IgD-negative memory B cell (primary cell): Measurements from ENCODE around the gene SLC43A2. TPM values are rescaled to one million over a fixed set of nuclear protein-coding genes. Genes with fewer than 3 reads are reported as not detected.
A peak's percentile ranks its signal among the peaks of the same experiment; 100 is the strongest.

Source experiments
- H3K27ac Mint-ChIP-seq, 3 donors: one replicate each; pipeline ENCODE4 v1.8.0; 2020 to 2022; ENCODE audit warnings: mild to moderate bottlenecking in 3 of 3, mixed read lengths in 3 of 3, moderate library complexity in 1 of 3
- H3K27me3 Mint-ChIP-seq: one replicate; pipeline ENCODE4 v1.8.0; 2021; ENCODE audit warnings: mixed read lengths
- H3K36me3 Mint-ChIP-seq: one replicate; pipeline ENCODE4 v1.8.0; 2020; ENCODE audit warnings: mild to moderate bottlenecking, mixed read lengths
- H3K4me1 Mint-ChIP-seq, 3 donors: one replicate each; pipeline ENCODE4 v1.8.0; 2020 to 2022; ENCODE audit warnings: mixed read lengths in 3 of 3, mild to moderate bottlenecking in 1 of 3
- H3K4me3 Mint-ChIP-seq, 4 donors: one replicate each; pipeline ENCODE4 v1.8.0; 2020 to 2022; ENCODE audit warnings: mild to moderate bottlenecking in 4 of 4, mixed read lengths in 4 of 4, moderate library complexity in 3 of 4
- H3K9me3 Mint-ChIP-seq, 3 donors: one replicate each; pipeline ENCODE4 v1.8.0; 2020 to 2021; ENCODE audit warnings: mixed read lengths in 3 of 3, mild to moderate bottlenecking in 1 of 3
- polyA plus RNA-seq: library from polyadenylated mRNA; unstranded; fragments of 300-500 nt; fragmentation: Illumina TruSeq; gene quantifications from one replicate; pipeline ENCODE4 v1.2.3, GENCODE V29; 2021

SLC43A2 gene
- polyA plus RNA-seq, 1 donor from 2014 or later = 27.3 TPM

DNA sequence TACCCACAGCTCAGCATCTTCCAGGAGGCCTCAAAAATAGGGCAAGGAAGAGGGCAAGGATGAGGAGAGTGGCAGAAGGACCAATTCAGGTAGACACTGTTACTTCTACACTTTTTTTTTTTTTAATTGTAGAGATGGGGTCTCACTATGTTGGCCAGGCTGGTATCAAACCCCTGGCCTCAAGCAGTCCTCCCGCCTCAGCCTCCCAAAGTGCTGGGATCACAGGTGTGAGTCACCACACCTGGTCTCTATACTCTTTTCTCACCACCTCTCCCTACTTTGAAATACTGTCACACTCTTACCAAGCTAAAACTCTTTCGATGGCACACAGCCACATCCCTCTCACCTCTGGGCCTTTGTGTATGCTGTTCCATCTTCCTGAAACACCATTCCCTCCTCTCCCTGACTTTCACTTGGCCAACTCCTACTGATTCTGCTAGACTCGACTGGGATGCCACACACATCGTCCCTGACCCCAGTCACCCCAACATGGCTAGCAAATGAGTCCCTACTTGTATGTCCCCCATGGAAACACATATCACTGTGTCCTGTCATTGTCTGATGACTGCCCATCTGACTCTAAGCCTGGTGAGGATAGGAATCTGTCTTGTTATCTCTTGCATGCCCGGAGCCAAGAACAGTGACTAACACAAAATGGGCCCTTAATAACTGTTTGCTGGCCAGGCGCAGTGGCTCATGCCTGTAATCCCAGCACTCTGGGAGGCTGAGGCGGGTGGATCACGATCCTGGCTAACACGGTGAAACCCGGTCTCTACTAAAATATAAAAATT is 7.2 kb upstream of the SLC43A2 start:
- Mint-ChIP-seq H3K27me3 (peaks cover 2% of the 10 kb centered on the region), H3K9me3 (no peaks in the 10 kb centered on the region), H3K4me3 (peak overlapping the region in 1 of 4 donors; percentile 5), H3K4me1 (peaks cover 7 to 21% (median 11%) of the 10 kb centered on the region in 3 donors), H3K27ac (peak overlapping the region in 1 of 3 donors; percentile 41), H3K36me3 (peaks cover 2% of the 10 kb centered on the region)

DNA sequence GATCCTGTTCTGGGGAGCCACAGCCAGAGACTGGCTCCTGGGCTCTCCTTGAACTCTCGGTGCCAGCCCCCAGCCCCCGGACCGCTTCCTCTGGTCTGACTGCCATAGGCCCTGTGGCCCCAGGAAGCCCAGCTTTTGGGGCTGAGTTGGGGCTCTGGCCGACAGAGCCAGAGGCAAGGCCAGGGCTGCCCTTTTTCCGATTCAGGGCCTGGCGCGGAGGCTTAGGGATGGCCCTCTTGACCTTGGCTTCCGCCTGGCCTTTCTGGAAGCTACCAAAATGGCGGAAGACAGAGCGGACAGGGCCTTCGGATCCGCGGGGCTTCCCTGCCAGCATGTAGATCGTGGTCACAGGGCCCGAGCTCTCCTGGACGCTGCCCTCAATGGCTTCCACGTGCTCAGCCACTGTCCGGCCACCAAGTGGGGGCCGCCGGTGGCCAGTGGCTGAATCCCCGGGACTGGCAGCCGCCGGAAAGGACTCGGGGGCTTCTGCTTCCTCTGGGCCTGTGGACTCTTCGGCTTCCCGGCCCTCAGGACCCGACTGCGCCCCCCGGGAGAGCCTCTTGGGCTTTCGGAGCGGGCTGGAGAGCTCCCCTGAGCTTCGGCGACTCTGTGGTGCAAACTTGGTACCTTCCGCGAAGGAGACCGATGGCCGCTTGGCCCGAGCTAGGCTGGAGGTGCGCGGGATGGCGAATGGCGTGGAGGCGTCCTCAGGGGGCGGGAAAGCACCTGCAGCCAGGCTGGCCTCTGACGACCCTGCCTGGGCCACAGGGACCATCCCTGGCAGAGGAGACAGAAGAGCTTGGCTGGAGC is 6.4 kb upstream of the SLC43A2 start:
- Mint-ChIP-seq H3K36me3 (peaks cover 2% of the 10 kb centered on the region), H3K9me3 (no peaks in the 10 kb centered on the region), H3K27ac (no peak overlapping the region), H3K27me3 (peaks cover 2% of the 10 kb centered on the region), H3K4me3 (no peak overlapping the region), H3K4me1 (peaks cover 11 to 28% (median 16%) of the 10 kb centered on the region in 3 donors)

DNA sequence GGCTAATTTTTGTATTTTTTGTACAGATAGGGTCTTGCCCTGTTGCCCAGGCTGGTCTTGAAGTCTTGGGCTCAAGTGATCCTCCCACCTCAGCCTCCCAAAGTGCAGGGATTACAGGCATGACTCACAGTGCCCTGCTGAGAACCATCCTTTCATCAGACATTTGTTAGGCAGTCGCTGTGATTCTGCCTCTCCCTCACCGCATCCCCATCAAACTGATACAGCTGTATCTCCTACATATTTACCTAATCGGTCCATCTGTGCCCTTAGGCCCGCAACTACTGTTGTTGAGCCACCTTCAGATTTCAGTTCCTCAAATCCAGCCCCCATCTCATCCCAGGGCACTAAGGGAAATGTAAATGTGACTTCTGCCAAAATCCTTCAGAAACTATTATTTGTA is 2.0 kb upstream of the SLC43A2 start:
- H3K4me3 Mint-ChIP-seq = peak overlapping the region; percentile 79 to 95 (median 89)
- peak overlapping the region in 2 of 3 donors; percentile 82 to 93 for H3K27ac Mint-ChIP-seq
- H3K4me1 Mint-ChIP-seq = peaks cover 30 to 36% (median 34%) of the 10 kb centered on the region in 3 donors
- no peaks in the 10 kb centered on the region for H3K9me3 Mint-ChIP-seq
- peaks cover 3% of the 10 kb centered on the region for H3K36me3 Mint-ChIP-seq
- H3K27me3 Mint-ChIP-seq = peaks cover 2% of the 10 kb centered on the region

DNA sequence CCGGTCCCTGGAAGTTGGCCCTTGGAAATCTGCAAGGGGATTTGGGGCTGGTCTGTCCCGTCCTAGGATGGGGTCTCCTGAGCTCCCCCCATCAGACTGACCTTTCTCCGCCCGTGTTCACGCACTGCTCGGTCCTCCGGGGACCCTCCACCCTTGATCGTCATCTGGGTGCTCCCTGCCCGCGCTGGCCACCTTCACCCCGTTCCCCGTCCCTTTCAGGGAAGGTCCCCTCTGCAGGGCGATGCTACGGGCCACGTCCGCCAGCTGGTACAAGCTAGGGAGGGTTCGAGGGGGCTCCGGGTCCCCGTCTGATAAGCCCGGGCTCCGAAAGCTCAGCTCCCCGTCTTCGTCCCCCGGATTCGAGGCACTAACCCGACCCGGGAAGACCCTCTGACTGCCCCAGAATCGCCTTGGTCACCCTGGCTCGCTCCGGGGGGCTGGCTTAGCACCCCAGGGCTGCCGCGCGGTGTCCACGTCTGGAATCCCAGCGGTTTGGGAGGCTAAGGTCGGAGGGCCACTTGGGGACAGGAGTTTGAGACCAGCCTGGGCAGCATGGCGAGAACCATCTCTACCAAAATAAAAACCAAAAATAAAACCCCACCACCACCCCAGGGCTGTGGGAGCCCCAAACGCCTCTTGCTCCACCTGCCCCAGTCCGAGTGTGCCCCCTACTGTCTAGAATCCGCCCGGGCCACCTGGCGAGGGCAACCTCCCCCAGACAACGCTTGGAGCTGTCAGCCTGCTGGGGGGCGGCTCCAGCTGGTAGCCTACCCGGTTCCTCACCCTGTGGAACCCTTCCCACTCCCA is 1.1 kb upstream of the SLC43A2 start:
- Mint-ChIP-seq H3K9me3 (no peaks in the 10 kb centered on the region), H3K27ac (peak overlapping the region; percentile 16 to 93 (median 82)), H3K36me3 (peaks cover 3% of the 10 kb centered on the region), H3K4me1 (peaks cover 37 to 39% (median 37%) of the 10 kb centered on the region in 3 donors), H3K27me3 (peaks cover 2% of the 10 kb centered on the region), H3K4me3 (peak overlapping the region; percentile 79 to 95 (median 89))

DNA sequence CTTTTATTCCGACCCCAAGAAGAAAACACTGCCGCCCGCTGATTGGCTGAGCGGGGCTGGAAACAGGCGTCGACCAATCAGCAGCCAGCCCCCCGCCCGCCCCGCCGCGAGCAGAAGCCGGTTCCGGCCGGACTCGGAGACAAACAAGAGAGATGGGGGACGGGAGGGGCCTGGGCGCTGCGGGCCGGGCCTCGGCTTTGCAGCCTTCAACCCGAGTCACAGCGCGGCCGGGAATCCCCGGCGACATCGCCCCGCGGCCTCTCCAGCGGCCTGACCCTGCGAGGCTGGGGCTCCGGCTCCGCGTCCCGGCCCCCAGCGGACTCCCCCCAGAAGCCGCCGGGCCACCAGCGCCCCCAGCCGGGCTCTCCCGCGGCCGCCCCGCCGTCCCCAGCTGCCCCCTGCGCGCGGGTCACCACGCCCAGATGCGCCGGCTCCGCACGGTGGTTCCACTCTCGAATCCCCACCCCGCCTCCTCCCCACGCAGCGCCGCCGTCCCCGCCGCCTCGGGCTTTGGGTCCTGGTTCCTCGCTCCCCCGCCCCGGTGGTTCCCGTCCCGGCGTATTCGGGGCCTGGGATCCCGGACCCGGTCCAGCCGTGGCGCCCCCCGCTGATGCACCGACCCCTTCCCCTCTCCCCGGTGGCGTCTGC is 346 bp upstream of the SLC43A2 start:
- Mint-ChIP-seq H3K4me1 (peaks cover 37 to 39% (median 37%) of the 10 kb centered on the region in 3 donors), H3K36me3 (peaks cover 3% of the 10 kb centered on the region), H3K27ac (peak overlapping the region; percentile 95 to 100 (median 96)), H3K9me3 (no peaks in the 10 kb centered on the region), H3K4me3 (peak overlapping the region; percentile 95 to 100 (median 98)), H3K27me3 (peaks cover 2% of the 10 kb centered on the region)

DNA sequence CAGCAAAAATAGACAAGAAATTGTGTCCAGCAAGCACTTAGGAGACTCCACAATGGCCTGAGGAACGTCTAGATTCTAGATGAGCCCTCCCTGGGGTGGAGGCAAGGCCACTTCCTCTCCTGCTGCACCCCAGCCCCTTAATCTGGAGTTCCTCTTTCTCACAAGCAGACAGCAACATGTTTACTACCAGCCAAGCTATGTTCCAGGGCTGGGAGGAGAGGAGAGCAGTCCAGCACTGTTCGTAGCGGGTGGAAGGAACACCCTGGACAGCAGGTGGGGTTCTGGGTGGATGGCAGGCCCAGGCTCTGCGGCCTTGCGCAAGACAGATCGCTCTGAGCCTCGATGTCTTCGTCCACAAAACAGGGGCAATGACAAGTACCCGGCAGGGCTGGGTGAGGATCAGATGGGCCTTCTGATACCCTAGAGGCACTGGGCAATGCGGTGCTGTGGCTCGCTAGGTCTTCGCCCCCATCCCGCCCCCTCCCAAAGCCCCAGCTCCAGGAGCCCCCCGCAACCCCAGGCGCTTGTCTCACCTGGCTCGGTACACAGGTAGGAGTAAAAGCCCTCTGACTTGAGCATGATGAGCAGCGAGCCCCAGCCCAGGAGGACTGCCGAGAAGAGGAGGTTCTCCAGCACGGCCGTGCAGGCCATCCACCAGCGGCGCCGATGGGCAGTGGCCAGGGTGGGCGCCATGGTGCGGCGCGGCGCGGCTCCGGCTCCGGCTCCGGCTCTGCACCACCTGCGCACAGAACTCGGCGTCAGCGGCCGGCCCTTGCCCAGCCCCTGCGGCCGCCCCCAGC is 1.3 kb downstream of the SLC43A2 start:
- peak overlapping the region; percentile 95 to 97 (median 96) for H3K27ac Mint-ChIP-seq
- H3K9me3 Mint-ChIP-seq = no peaks in the 10 kb centered on the region
- H3K36me3 Mint-ChIP-seq = peaks cover 3% of the 10 kb centered on the region
- H3K4me3 Mint-ChIP-seq = peak overlapping the region; percentile 93 to 99 (median 96)
- peaks cover 37 to 39% (median 37%) of the 10 kb centered on the region in 3 donors for H3K4me1 Mint-ChIP-seq
- peaks cover 2% of the 10 kb centered on the region for H3K27me3 Mint-ChIP-seq

DNA sequence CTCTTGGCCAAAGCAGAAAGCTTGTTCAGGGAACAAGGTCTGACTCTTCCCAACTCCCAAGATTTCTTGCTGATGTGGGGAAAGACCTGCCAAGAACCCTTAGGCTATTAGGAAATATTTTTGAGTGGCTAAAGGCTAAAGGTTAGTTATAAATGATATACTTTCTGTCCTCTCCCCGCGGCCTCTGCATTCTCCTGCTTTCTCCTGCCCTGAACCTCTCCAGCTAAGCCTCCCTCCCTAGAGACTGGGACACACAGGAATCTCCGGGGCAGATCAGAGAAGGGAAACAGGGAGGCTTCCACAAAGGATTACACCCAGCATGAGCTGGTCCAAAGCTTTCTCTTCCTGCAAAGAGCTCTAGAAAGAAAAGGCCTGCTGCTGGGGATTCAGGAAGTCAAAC is 2.3 kb downstream of the SLC43A2 start:
- Mint-ChIP-seq H3K4me1 (peaks cover 28 to 33% (median 31%) of the 10 kb centered on the region in 3 donors), H3K36me3 (peaks cover 1% of the 10 kb centered on the region), H3K4me3 (peak overlapping the region; percentile 93 to 99 (median 96)), H3K27me3 (no peaks in the 10 kb centered on the region), H3K27ac (peak overlapping the region; percentile 95 to 97 (median 96)), H3K9me3 (no peaks in the 10 kb centered on the region)

DNA sequence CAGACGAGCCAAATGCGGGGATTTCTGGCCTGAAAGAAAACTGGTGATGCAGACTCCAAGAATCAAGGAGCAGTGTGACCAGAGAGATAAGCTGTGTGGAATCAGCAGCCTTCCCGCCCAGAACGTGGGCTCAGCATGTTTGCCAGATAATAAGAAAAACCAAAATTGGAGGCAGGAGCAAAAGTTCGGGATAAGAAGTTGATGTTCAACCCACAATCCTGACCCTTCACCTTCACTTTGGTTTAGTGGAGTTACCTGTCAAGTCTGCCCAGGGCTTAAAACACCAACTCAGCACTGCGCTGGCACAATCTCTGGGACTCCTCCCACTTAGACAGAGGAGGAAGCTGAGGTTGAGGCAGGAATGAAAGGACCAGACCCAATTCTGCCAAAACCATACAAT is 3.1 kb downstream of the SLC43A2 start:
- Mint-ChIP-seq H3K4me3 (peak overlapping the region in 3 of 4 donors; percentile 83 to 97 (median 93)), H3K27ac (peak overlapping the region in 2 of 3 donors; percentile 40 to 95), H3K4me1 (peaks cover 23 to 29% (median 26%) of the 10 kb centered on the region in 3 donors), H3K36me3 (peaks cover 3% of the 10 kb centered on the region), H3K27me3 (no peaks in the 10 kb centered on the region), H3K9me3 (no peaks in the 10 kb centered on the region)

DNA sequence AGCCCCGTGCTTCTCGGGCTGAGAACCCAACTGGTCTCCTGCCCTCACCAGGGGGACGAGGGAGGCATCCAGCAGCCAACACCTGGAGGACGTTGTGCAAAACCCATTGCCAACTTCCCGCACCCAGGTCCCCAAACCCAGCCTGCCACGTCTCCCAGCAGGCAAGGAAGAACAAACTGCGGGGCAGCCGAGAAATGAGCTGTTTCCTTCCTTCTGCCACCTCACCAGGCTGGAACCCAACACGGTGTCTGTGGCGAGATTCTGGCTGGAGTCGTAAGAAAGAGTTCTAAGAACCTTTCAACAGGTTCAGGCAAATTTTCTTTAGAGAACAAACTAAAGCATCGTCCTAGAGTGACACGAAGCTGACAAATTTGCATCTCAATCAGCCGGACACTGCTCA is 3.6 kb downstream of the SLC43A2 start:
- no peaks in the 10 kb centered on the region for H3K9me3 Mint-ChIP-seq
- no peaks in the 10 kb centered on the region for H3K27me3 Mint-ChIP-seq
- H3K4me3 Mint-ChIP-seq = peak overlapping the region in 3 of 4 donors; percentile 45 to 93 (median 83)
- peak overlapping the region in 2 of 3 donors; percentile 40 to 95 for H3K27ac Mint-ChIP-seq
- H3K36me3 Mint-ChIP-seq = peaks cover 3% of the 10 kb centered on the region
- H3K4me1 Mint-ChIP-seq = peaks cover 18 to 28% (median 23%) of the 10 kb centered on the region in 3 donors

DNA sequence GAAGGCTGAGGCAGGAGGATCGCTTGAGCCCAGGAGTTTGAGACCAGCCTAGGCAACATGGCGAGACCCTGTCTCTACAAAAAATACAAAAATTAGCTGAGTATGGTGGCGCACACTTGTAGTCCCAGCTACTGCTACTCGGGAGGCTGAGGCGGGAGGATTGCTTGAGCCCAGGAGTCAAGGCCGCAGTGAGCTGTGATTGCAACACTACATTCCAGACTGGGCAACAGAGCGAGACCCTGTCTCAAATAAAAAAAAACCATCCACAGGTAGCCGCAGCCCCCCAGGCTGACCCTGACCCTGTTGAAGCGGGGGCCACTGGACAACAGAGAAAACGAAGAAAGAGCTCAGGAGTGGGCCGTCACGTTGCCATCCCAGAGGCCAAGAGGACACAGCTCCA is 4.0 kb downstream of the SLC43A2 start:
- peak overlapping the region in 2 of 4 donors; percentile 33 to 93 for H3K4me3 Mint-ChIP-seq
- H3K9me3 Mint-ChIP-seq = no peaks in the 10 kb centered on the region
- peaks cover 17 to 29% (median 22%) of the 10 kb centered on the region in 3 donors for H3K4me1 Mint-ChIP-seq
- H3K36me3 Mint-ChIP-seq = peaks cover 3% of the 10 kb centered on the region
- no peak overlapping the region for H3K27ac Mint-ChIP-seq
- H3K27me3 Mint-ChIP-seq = no peaks in the 10 kb centered on the region

DNA sequence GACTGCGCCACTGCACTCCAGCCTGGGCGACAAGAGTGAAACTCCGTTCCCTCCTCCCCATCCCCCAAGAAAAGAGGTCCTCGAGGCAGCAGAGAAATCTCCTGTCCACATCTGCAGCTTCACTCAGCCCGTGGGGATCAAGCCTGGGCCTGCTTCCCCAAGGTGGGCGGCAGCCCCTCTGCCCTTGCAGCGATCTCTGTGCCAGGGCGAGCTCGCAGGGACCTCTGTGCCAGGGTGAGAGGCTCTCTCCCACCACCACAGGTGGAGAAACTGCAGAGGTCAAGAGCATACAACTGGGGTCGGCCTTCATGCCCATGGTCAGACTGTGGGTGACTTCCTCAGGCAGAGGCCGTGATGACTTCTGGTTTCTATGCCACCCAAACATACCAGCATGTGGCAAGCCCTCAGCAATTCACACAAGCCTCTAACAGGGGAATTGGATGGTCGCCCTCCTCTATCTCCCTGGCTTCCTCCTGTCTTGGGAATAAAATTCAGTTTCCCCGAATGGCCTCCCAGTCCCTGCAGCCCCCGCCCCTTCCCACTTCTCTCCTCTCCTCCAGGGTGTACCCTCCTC is 5.5 kb downstream of the SLC43A2 start:
- H3K4me1 Mint-ChIP-seq = peaks cover 17 to 24% (median 22%) of the 10 kb centered on the region in 3 donors
- peaks cover 3% of the 10 kb centered on the region for H3K36me3 Mint-ChIP-seq
- no peaks in the 10 kb centered on the region for H3K9me3 Mint-ChIP-seq
- H3K27me3 Mint-ChIP-seq = no peaks in the 10 kb centered on the region
- no peak overlapping the region for H3K4me3 Mint-ChIP-seq
- no peak overlapping the region for H3K27ac Mint-ChIP-seq

DNA sequence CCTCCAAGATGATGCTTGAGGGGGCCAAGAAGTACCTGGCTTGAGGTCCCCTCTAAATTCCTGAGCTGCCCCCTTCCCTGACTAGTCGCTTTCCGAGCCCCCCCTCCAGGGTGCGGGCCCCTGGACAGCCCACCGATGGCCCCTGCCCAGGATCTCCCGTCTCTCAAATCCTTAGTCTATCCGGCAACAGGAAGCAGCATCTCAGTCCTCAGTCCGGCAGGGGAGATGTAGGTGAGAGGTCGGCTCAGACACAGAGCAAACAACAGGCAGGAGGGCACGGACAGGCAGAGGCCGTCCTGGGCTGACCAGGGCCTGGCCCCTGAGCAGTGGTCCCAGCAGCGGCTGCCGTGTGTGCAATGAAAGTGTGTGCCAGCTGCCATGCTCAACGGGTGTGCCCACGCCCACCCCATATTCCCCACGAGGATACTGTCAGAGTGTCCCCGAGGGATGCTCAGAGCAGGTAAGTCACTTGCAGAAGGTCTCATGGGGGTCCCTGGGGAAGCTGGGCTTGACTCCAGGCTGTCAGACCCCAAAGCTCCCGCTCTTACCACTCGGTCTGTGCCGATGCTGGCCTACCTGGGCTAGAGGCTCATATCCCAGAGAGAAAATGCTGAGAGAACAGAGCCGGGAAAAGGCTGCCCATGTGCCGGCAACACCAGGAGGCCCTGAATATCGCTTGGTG is 7.2 kb downstream of the SLC43A2 start:
- H3K27ac Mint-ChIP-seq = no peak overlapping the region

DNA sequence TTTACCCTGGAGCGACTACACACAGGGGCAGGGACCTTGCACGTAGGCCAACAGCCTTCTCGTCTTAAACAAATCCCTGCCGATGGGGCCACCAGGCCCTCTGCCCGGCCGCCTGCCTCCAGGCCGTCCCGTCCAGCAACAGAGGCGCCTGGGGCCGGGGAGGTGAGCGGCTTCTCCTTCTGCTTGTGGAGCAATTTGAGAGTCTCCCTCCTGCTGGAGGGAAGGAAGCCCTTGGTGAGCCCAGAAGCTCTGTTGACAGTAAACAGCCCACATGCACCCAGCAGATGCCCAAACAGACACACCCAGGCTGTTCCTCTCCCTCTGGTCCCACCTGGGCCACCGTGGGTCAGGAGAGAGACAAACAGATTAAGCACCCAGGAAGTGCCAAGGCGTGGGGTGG is 8.1 kb downstream of the SLC43A2 start:
- H3K9me3 Mint-ChIP-seq = no peaks in the 10 kb centered on the region
- no peaks in the 10 kb centered on the region for H3K27me3 Mint-ChIP-seq
- no peak overlapping the region for H3K27ac Mint-ChIP-seq
- H3K36me3 Mint-ChIP-seq = peaks cover 2% of the 10 kb centered on the region
- peaks cover 2 to 7% (median 7%) of the 10 kb centered on the region in 3 donors for H3K4me1 Mint-ChIP-seq
- H3K4me3 Mint-ChIP-seq = no peak overlapping the region

More for the DNA sequence above, 7.2 kb downstream of the SLC43A2 start:
- Mint-ChIP-seq H3K4me3 (no peak overlapping the region), H3K27me3 (no peaks in the 10 kb centered on the region), H3K36me3 (peaks cover 4% of the 10 kb centered on the region), H3K4me1 (peaks cover 9 to 16% (median 15%) of the 10 kb centered on the region in 3 donors), H3K9me3 (no peaks in the 10 kb centered on the region)
